SIG-M5 (cell line): ENCODE results near the gene PDSS2.
"Not testable (repeated sequence)": the region's sequence is repeated elsewhere in the genome, so short reads cannot be mapped to it uniquely, and the experiment has no call there.

ENCODE experiments used
- DNase-seq: peaks from one replicate; lab custom pipeline; 2025; lab: John Stamatoyannopoulos, UW

The PDSS2 gene

GRCh38 chr6:107161521-107161920, 297.8 kb downstream of the PDSS2 start:
- DNase-seq = no peak

DNA sequence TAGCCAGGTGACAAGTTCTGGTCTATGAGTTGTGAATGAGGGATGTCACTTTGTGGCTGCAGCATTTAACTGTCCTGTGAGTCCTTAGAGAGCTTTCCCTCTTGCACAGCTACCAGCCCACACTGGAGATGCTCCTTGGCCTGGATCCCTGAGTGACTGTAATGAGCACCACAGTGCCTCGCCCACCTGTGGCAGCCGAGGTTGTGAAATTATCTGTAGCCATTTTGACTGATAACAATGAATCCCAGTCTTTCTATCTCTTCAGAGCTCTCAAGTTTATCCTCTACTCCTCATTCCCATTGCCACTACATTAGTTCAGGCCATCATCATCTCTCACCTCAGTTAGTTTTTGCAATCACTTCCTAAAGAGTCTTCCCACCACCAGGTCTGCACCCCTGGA, 302.7 kb downstream of the PDSS2 start:
- no peak for DNase-seq

GRCh38 chr6:107154801-107155160, 304.6 kb downstream of the PDSS2 start:
- DNase-seq = no peak

- DNase-seq = no peak
These were observed 305.1 kb downstream of the PDSS2 start for GRCh38 chr6:107154131-107154800.

DNA sequence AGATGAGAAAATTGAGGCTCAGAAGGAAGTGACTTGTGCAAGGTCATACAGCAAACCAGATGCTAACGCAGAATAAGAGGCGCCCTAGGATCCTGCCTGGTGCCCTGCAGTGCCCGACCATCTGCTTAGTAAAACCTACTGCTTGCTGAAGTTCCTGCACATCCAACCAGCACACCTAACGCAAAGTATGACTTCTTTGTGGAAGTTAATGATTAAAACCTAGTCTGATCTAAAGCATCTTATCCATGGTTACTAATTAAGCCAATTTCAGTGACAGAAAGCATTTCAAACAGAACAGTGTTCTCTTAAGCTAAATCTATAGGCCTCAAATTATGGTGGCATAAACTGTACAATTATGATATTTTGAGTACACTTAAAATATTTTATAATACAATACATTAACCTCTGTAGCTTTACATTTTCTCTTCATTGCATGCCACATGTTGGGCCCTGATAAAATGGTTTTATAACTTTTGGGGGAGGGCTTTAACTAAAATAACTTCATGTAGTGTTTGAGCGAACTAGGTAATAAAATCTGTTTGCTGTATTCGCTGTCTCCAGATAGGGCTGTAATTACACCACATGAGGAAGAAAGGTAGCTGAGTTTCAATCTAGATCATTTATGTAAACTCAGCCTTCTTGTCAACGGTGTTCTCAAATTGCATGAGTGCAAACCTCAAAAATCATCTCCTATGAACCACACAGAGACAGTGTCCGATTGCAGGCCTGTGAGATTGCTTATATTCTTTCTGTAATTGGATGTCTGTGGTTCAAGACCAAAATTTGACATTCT, 306.5 kb downstream of the PDSS2 start:
- no peak for DNase-seq

DNA sequence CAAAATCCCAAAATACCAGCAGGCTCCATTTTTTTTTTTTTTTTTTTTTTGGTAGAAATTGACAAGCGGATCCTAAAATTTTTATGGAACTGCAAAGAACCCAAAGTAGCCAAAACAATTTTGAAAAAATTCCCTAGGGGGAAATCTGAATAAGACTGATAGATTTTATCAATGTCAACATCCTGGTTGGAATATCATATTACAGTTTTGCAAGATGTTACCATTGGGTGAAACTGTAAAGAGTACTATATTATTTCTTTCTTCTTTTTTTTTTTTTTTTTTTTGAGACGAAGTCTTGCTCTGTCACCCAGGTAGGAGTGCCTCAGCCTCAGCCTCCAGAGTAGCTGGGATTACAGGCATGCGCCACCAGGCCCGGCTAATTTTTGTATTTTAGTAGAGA, 314.7 kb downstream of the PDSS2 start:
- no peak for DNase-seq

GRCh38 chr6:107144014-107144413, 315.4 kb downstream of the PDSS2 start:
- DNase-seq = no peak

DNA sequence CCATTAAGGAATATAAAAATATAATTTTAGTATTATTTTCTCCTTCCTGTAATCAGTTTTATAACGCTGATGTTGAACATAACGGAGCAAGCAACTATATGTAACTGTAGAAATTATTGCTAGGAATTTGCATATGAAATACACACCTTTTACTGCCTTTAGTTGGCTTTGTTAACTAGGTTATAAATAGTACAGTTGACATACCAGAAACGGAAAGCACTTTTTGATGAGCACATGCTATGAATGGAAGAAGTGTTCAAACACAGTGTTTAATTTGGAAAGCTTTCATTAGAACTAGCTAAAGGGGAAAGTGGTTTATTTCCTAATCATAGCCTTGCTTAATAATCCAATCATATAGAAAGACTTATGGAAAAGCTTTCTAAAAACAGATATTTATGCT, 318.8 kb downstream of the PDSS2 start:
- DNase-seq = no peak

GRCh38 chr6:107136324-107136723, 323.0 kb downstream of the PDSS2 start:
- not testable (repeated sequence) for DNase-seq

DNA sequence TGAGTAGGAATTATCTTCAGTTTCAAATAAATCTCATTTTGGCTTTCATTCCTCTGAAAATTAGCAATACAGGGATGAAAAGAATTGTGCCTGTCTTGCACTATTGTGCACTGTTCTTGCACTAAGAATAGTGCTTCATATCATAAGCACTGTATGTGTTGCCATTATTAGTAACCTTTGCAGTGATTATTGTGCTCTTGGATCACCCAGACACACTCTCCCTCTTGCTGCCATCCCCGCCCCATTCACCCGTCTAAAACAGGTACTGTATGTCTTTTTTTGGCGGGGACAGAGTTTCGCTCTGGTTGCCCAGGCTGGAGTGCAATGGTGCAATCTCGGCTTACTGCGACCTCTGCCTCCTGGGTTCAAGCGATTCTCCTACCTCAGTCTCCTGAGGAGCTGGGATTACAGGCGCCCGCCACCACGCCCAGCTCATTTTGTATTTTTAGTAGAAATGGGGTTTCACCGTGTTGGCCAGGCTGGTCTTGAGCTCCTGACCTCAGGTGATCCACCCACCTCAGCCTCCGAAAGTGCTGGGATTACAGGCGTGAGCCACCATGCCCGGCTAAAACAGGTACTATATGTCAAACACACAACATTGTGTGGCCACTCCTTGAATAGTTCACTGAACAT, 324.2 kb downstream of the PDSS2 start:
- DNase-seq = not testable (repeated sequence)

DNA sequence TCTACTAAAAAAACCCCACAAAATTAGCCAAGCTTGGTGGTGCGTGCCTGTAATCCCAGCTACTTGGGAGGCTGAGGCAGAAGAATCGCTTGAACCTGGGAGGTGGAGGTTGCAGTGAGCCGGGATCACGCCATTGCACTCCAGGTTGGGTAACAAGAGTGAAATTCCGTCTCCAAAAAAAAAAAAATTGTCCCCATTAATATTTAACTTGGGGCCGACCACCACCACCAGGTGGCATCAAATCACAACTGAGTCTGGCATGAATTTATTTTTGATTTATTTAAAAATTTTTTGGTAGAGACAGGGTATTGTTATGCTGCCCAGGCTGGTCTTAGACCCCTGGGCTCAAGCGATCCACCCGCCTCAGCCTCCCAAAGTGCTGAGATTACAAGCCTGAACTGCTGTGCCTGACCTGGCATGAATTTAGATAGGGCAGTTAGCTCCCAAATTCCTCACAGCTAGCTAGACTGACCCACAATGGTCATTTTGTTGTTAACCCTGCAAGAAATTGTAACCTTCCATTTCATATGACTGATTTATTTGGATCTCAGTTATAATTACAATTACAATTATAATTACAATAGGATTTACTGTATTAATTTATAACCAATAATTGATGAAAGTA, 326.9 kb downstream of the PDSS2 start:
- no peak for DNase-seq

DNA sequence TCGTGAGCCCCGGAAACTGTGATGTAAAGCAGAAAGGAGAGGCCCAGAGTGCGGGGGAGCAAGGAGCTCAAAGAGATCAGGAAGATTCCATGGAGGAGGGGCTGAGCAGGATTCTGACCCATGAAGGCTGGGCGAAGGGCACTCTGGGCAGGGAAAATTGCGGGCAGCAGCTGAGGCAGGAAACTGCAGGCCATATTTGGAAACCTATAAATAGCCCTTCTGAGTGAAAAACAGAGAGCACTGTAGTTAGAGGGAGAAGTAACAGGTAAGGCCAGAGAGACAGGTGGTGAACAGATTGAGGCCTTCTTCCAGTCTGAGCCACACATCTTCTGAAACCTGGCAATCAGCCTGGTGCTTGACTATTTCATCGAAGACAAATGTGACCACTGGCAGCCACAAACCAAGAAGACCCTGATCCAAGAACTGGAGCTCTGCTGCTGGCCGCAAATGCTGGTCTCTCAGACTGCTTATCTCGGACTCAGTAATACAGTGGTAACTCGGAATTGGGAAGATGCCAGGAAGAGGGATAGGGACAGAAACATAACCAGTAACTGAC, 329.9 kb downstream of the PDSS2 start:
- DNase-seq = no peak

DNA sequence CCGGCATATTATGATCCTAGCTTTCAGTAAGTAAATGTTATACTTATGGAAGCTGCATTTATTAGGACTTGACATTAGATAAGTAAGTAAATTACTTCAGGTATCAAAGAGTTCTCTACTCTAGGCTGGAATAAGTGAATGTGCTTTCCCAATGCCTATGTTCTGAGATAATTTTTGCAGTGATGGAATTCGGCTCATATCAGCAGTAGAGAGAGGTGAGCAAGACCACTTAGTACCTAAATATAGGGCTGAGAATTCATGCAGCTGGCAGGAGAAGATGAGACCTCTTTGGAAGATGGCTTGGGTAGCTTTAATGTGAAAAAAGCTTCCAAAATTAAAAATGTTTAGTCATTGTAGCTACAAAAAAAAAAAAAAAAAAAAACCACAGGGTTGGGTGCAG, 330.8 kb downstream of the PDSS2 start:
- no peak for DNase-seq

GRCh38 chr6:107128175-107128574, 331.2 kb downstream of the PDSS2 start:
- no peak for DNase-seq

GRCh38 chr6:107125771-107126170, 333.6 kb downstream of the PDSS2 start:
- DNase-seq = no peak

- no peak for DNase-seq
These were observed 334.4 kb downstream of the PDSS2 start for GRCh38 chr6:107124934-107125348.

- DNase-seq = no peak
These were observed 335.9 kb downstream of the PDSS2 start for GRCh38 chr6:107123501-107123900.

DNA sequence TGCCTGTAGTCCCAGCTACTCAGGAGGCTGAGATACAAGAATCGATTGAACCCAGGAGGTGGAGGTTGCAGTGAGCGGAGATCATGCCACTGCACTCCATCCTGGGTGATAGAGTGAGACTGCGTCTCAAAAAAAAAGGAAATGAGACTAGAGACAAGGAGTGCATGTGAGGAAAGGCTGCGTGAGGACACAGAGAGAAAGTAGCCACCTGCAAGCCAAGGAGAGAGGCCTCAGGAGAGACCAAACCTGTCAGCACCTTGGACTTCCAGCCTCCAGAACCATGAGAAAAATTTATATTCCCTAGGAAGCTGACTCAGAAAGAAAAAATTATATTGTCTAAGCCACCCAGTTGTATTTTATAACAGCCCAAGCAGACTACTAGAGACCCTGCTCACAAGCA, 336.6 kb downstream of the PDSS2 start:
- DNase-seq = no peak

- DNase-seq = no peak
These were observed 337.3 kb downstream of the PDSS2 start for GRCh38 chr6:107121964-107122495.

GRCh38 chr6:107121266-107121665, 338.1 kb downstream of the PDSS2 start:
- no peak for DNase-seq

DNA sequence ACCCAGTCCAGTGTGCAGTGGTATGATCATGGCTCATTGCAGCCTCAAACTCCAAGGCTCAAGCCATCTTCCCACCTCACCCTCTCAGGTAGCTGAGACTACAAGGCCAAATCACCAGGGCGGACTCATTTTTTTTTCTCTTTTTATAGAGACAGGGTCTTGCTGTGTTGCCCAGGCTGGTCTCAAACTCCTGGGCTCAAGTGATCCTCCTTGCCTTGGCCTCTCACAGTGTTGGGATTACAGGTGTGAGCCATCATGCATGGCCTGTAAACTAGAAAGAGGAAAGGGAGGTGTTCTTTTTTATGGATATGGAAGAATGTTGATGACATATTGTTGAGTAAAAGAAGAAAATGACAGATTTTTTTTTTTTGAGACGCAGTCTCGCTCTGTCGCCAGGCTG, 339.0 kb downstream of the PDSS2 start:
- DNase-seq = no peak

GRCh38 chr6:107118976-107119375, 340.4 kb downstream of the PDSS2 start:
- no peak for DNase-seq
